IMR-90 (cell line): Measurements from ENCODE around the gene PBX3. TPM values are rescaled to one million over a fixed set of nuclear protein-coding genes. Genes with fewer than 3 reads are reported as not detected.

Experiments
- ATAC-seq: fragments of 200-7000 bp; cut with Tn5 transposase; 2 replicates; pipeline ENCODE4 v1.9.1; 2020; ENCODE audit warnings: low read depth, mild to moderate bottlenecking, moderate library complexity
- BruUV-seq: library from RNA; stranded (reverse); fragments of 400-500 nt; replicated peaks from 2 replicates; lab custom pipeline; 2021; lab: Mats Ljungman, UMichigan
- CTCF ChIA-PET: fragments of 300-600 bp; formaldehyde crosslinking; extraction: SDS; loops from one replicate; lab custom pipeline; 2021; ENCODE audit warnings: antibody characterized with exemption; lab: Yijun Ruan, JAX
- POLR2A ChIA-PET: fragments of 300-600 bp; sonication (Branson Sonifier 250); formaldehyde crosslinking; loops from one replicate; lab custom pipeline; 2022; ENCODE audit warnings: antibody characterized with exemption; ENCODE audit not compliant: unreplicated experiment; lab: Charles Lee
- DNase-seq: peaks from one replicate; pipeline ENCODE4 v3.0.0; 2013
- H2AFZ ChIP-seq: replicated peaks from 2 replicates; pipeline ENCODE3; 2013; ENCODE audit warnings: low read length, mild to moderate bottlenecking; ENCODE audit not compliant: poor library complexity
- H2AK5ac ChIP-seq: 2 replicates; pipeline ENCODE4 v1.6.1; 2013; ENCODE audit warnings: low read depth, low read length, inconsistent platforms
- H2AK9ac ChIP-seq: replicated peaks from 2 replicates; pipeline ENCODE3; 2013; ENCODE audit warnings: mild to moderate bottlenecking, low read depth, low read length, moderate library complexity; ENCODE audit not compliant: poor library complexity
- H2BK120ac ChIP-seq: 2 replicates; pipeline ENCODE4 v1.6.1; 2013; ENCODE audit warnings: low read depth, low read length, inconsistent platforms
- H2BK15ac ChIP-seq: 3 replicates; pipeline ENCODE4 v1.6.1; 2013; ENCODE audit warnings: low read depth, low read length, inconsistent platforms
- H2BK20ac ChIP-seq: 2 replicates; pipeline ENCODE4 v1.6.1; 2013; ENCODE audit warnings: low read depth, mild to moderate bottlenecking, inconsistent platforms, low read length, moderate library complexity
- H2BK5ac ChIP-seq: 2 replicates; pipeline ENCODE4 v1.6.1; 2013; ENCODE audit warnings: mild to moderate bottlenecking, low read depth, low read length, inconsistent platforms; ENCODE audit not compliant: poor library complexity, severe bottlenecking
- H3K14ac ChIP-seq: replicated peaks from 2 replicates; pipeline ENCODE4 v1.6.1; 2013; ENCODE audit warnings: low read depth, low read length, inconsistent platforms
- H3K18ac ChIP-seq: 2 replicates; pipeline ENCODE4 v1.6.1; 2013; ENCODE audit warnings: low read depth, low read length, control low read depth
- H3K23ac ChIP-seq: 2 replicates; pipeline ENCODE4 v1.6.1; 2013; ENCODE audit warnings: low read depth, low read length, inconsistent platforms
- H3K27ac ChIP-seq: 2 replicates; pipeline ENCODE4 v1.5.1; 2013; ENCODE audit warnings: mild to moderate bottlenecking, control low read depth, low read length; ENCODE audit not compliant: insufficient read depth
- H3K27me3 ChIP-seq: 2 replicates; pipeline ENCODE4 v1.6.1; 2013; ENCODE audit warnings: low read length; ENCODE audit not compliant: control insufficient read depth, insufficient read depth
- H3K36me3 ChIP-seq: 2 replicates; pipeline ENCODE4 v1.6.1; 2013; ENCODE audit warnings: low read length, mixed read lengths; ENCODE audit not compliant: control insufficient read depth, insufficient read depth
- H3K4ac ChIP-seq: 2 replicates; pipeline ENCODE4 v1.6.1; 2013; ENCODE audit warnings: low read depth, low read length, inconsistent platforms
- H3K4me1 ChIP-seq: 2 replicates; pipeline ENCODE4 v1.6.1; 2013; ENCODE audit warnings: low read length, mixed read lengths; ENCODE audit not compliant: control insufficient read depth, insufficient read depth
- H3K4me2 ChIP-seq: 2 replicates; pipeline ENCODE4 v1.6.1; 2013; ENCODE audit warnings: low read depth, mild to moderate bottlenecking, control low read depth, low read length, moderate library complexity
- H3K4me3 ChIP-seq: 2 replicates; pipeline ENCODE4 v1.5.1; 2013; ENCODE audit warnings: low read depth, mild to moderate bottlenecking, control low read depth, low read length, moderate library complexity; ENCODE audit not compliant: insufficient read depth
- H3K56ac ChIP-seq: 2 replicates; pipeline ENCODE4 v1.6.1; 2013; ENCODE audit warnings: low read length, inconsistent platforms; ENCODE audit not compliant: insufficient read depth; ENCODE audit errors: extremely low read depth
- H3K79me1 ChIP-seq, 2 experiments: 2 replicates each; pipeline ENCODE4 v1.6.1; 2013; ENCODE audit warnings: low read length in 2 of 2, inconsistent platforms in 1 of 2, low read depth in 1 of 2
- H3K9ac ChIP-seq: 2 replicates; pipeline ENCODE4 v1.6.1; 2013; ENCODE audit warnings: low read depth, low read length, control low read depth
- H3K9me1 ChIP-seq: 2 replicates; pipeline ENCODE4 v1.6.1; 2013; ENCODE audit warnings: low read length, inconsistent platforms; ENCODE audit not compliant: insufficient read depth
- H3K9me3 ChIP-seq: 2 replicates; pipeline ENCODE4 v1.6.1; 2013; ENCODE audit warnings: low read length; ENCODE audit not compliant: control insufficient read depth, insufficient read depth
- H4K20me1 ChIP-seq: 2 replicates; pipeline ENCODE4 v1.6.1; 2013; ENCODE audit warnings: low read length, inconsistent platforms; ENCODE audit not compliant: insufficient read depth
- H4K5ac ChIP-seq: 2 replicates; pipeline ENCODE4 v1.6.1; 2013; ENCODE audit warnings: mild to moderate bottlenecking, low read depth, low read length, control low read depth
- H4K8ac ChIP-seq, 2 experiments: 2 replicates each; pipeline ENCODE4 v1.6.1; 2013; ENCODE audit warnings: low read depth in 2 of 2, low read length in 2 of 2, control low read depth in 1 of 2, inconsistent platforms in 1 of 2
- H4K91ac ChIP-seq: 2 replicates; pipeline ENCODE4 v1.6.1; 2013; ENCODE audit warnings: low read depth, low read length, inconsistent platforms; ENCODE audit not compliant: insufficient read depth
- BHLHE40 ChIP-seq: fragments of 150-350 bp; IDR thresholded peaks from 2 replicates; pipeline ENCODE4 v1.6.1; 2016; ENCODE audit warnings: mild to moderate bottlenecking, low read depth, low read length
- CEBPB ChIP-seq: IDR thresholded peaks from 2 replicates; pipeline ENCODE4 v1.6.1; 2012; ENCODE audit warnings: low read depth, low read length, improper control_type of control experiment
- CHD1 ChIP-seq: IDR thresholded peaks from 2 replicates; pipeline ENCODE4 v1.6.1; 2012; ENCODE audit warnings: low read depth, low read length, improper control_type of control experiment
- FOS ChIP-seq: fragments of 150-350 bp; IDR thresholded peaks from 2 replicates; pipeline ENCODE4 v1.6.1; 2016; ENCODE audit warnings: low read depth, low read length
- MAFK ChIP-seq: IDR thresholded peaks from 2 replicates; pipeline ENCODE4 v1.6.1; 2012; ENCODE audit warnings: low read depth, low read length, improper control_type of control experiment
- MAZ ChIP-seq: IDR thresholded peaks from 2 replicates; pipeline ENCODE4 v1.6.1; 2012; ENCODE audit warnings: low read depth, mild to moderate bottlenecking, low read length, improper control_type of control experiment, moderate library complexity, borderline replicate concordance
- NFE2L2 ChIP-seq: fragments of 150-350 bp; IDR thresholded peaks from 2 replicates; pipeline ENCODE4 v1.6.1; 2016; ENCODE audit warnings: low read depth, mild to moderate bottlenecking, low read length
- RAD21 ChIP-seq: IDR thresholded peaks from 2 replicates; pipeline ENCODE4 v1.6.1; 2012; ENCODE audit warnings: low read length, improper control_type of control experiment
- RCOR1 ChIP-seq: IDR thresholded peaks from 2 replicates; pipeline ENCODE4 v1.6.1; 2012; ENCODE audit warnings: mild to moderate bottlenecking, low read length, improper control_type of control experiment; ENCODE audit not compliant: insufficient replicate concordance
- RFX5 ChIP-seq: IDR thresholded peaks from 2 replicates; pipeline ENCODE4 v1.8.0; 2012; ENCODE audit warnings: low read depth, mild to moderate bottlenecking, low read length, moderate library complexity
- SMC3 ChIP-seq: fragments of 150-350 bp; IDR thresholded peaks from 2 replicates; pipeline ENCODE4 v1.6.1; 2016; ENCODE audit warnings: low read depth, mild to moderate bottlenecking, antibody characterized with exemption, low read length, moderate library complexity
- WGBS, 2 experiments: methylation state at CpG; one replicate each; pipeline versions ENCODE4 v1.1.5 to v1.1.7; 2013; ENCODE audit warnings: missing lambda C conversion rate in 2 of 2; ENCODE audit not compliant: insufficient read length in 1 of 2; ENCODE audit errors: extremely low coverage in 2 of 2; 5-methylcytosine and 5-hydroxymethylcytosine counted together
- dilution Hi-C: fragments of 300-500 bp; cut with HindIII; formaldehyde crosslinking; loops from one replicate; pipeline ENCODE4 v1.14.3; 2018; ENCODE audit warnings: low sequenced_read_pairs; ENCODE audit not compliant: unreplicated experiment
- in situ Hi-C: fragments of 300-500 bp; cut with MboI; formaldehyde crosslinking; loops from 3 replicates; pipeline ENCODE4 v1.14.3; 2019; ENCODE audit warnings: low sequenced_read_pairs, inconsistent platforms, mixed read lengths
- intact Hi-C: fragments of 100-400 bp; cut with micrococcal nuclease; formaldehyde crosslinking; loops from 2 replicates; pipeline ENCODE4 v1.10.0; 2022
- polyA plus RNA-seq, 3 experiments: library from polyadenylated mRNA; depleted of rRNA; stranded (reverse); fragments of >200 nt; gene quantifications; 2 replicates each; pipeline ENCODE4 v1.2.3, GENCODE V29; 2012; ENCODE audit warnings: low replicate concordance in 1 of 3
- total RNA-seq: library from RNA; depleted of rRNA; stranded (reverse); fragments of >200 nt; gene quantifications from 2 replicates; pipeline ENCODE4 v1.2.3, GENCODE V29; 2012
- TF ChIP-seq, protein P1 (sequence below): conservative IDR thresholded peaks from 2 replicates; pipeline ENCODE4 v1.5.1; 2012; ENCODE audit warnings: mild to moderate bottlenecking, low read depth, low read length, improper control_type of control experiment
- TF ChIP-seq, protein P2 (sequence below): fragments of 150-350 bp; IDR thresholded peaks from 2 replicates; pipeline ENCODE4 v1.6.1; 2017; ENCODE audit warnings: mild to moderate bottlenecking, antibody characterized with exemption, low read length, low read depth

The PBX3 gene
- total and polyA plus RNA-seq, 2 of the 4 experiments (the other 2 are of a cell fraction) = 12.0 to 15.6 TPM

DNA sequence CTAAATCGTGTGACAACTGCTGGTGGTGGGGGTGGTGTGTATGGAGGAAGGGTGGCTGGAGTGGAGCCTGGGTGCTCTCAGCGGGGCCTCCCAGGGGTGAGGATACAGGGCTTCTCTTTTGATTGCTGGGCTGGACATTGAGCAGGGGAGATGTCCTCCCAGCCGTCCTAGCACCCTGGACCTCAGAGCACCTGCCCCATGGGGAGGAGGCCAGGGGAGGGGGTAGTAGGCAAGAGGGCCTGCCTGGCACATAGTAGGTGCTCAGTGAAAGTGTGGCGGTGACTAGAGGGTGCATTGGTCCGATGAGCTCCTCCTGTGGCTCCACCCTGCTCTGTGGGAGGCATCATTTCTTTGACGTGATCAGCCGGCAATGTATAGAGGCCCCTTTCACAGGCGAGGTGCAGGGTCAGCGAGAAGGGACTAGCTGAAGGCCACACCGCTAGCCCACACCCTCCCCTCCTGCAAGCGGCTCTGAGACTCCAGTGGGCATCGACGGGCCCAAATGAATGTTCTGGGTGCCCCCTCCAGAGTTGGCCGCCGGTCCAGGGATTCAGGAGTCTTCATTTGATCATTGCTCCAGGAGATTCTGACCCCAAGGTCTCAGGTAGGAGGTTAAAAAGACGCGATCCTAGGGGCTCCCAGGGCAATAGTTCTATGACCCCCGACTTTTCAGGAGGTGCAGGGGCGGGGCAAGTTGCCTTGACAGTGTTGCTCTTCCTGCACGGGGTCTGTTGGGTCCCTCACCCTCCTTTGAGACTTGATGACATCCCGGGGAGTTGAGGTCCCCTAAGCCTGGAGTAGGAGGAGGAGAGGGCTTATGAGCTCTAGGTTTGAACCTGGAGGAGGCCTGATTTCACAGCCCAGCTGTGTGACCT, 255.5 kb downstream of the PBX3 start:
- no peak overlapping the region for H2BK120ac ChIP-seq
- H3K4me1 ChIP-seq = no peaks in the 10 kb centered on the region
- H3K27me3 ChIP-seq = peaks cover 9% of the 10 kb centered on the region
- ChIA-PET CTCF (no interaction called here), POLR2A (no interaction called here)
- no peak overlapping the region for H4K8ac ChIP-seq
- no peak overlapping the region for H2BK15ac ChIP-seq
- in situ Hi-C loops = no loop called here
- no peak overlapping the region for H2BK5ac ChIP-seq
- H3K4ac ChIP-seq = no peak overlapping the region
- no peak overlapping the region for H3K4me3 ChIP-seq
- H3K79me1 ChIP-seq = no peaks in the 10 kb centered on the region
- dilution Hi-C loops = no loop called here
- no peaks in the 10 kb centered on the region for H4K20me1 ChIP-seq
- no TSS peak for BruUV-seq
- no peak overlapping the region for H3K9ac ChIP-seq
- H3K9me3 ChIP-seq = peaks cover 11% of the 10 kb centered on the region
- no peak overlapping the region for H3K23ac ChIP-seq
- H2AFZ ChIP-seq = no peak overlapping the region
- no peak overlapping the region for H4K91ac ChIP-seq
- H2BK20ac ChIP-seq = no peak overlapping the region
- 67% methylated on average over 10 of the region's 21 CpGs; no CpG with 5 or more reads in 1 of the 2 experiments for WGBS, 2 experiments
- no peak overlapping the region for H2AK9ac ChIP-seq
- intact Hi-C loops = no loop called here
- H3K36me3 ChIP-seq = no peaks in the 10 kb centered on the region
- H2AK5ac ChIP-seq = no peak overlapping the region
- no peak overlapping the region for H3K18ac ChIP-seq
- no peak overlapping the region for H3K27ac ChIP-seq
- no peak overlapping the region for H4K5ac ChIP-seq
- H3K4me2 ChIP-seq = no peak overlapping the region
- no peak for TF ChIP-seq CHD1
- TF ChIP-seq RFX5 = no peak
- no peak for TF ChIP-seq MAZ
- TF ChIP-seq FOS = no peak
- TF ChIP-seq RCOR1 = no peak
- no peak for TF ChIP-seq SMC3
- TF ChIP-seq NFE2L2 = no peak
- no peak for TF ChIP-seq MAFK
- no peak for TF ChIP-seq RAD21
- TF ChIP-seq, protein P1, sequence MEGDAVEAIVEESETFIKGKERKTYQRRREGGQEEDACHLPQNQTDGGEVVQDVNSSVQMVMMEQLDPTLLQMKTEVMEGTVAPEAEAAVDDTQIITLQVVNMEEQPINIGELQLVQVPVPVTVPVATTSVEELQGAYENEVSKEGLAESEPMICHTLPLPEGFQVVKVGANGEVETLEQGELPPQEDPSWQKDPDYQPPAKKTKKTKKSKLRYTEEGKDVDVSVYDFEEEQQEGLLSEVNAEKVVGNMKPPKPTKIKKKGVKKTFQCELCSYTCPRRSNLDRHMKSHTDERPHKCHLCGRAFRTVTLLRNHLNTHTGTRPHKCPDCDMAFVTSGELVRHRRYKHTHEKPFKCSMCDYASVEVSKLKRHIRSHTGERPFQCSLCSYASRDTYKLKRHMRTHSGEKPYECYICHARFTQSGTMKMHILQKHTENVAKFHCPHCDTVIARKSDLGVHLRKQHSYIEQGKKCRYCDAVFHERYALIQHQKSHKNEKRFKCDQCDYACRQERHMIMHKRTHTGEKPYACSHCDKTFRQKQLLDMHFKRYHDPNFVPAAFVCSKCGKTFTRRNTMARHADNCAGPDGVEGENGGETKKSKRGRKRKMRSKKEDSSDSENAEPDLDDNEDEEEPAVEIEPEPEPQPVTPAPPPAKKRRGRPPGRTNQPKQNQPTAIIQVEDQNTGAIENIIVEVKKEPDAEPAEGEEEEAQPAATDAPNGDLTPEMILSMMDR = no peak
- TF ChIP-seq CEBPB = no peak
- TF ChIP-seq, protein P2, sequence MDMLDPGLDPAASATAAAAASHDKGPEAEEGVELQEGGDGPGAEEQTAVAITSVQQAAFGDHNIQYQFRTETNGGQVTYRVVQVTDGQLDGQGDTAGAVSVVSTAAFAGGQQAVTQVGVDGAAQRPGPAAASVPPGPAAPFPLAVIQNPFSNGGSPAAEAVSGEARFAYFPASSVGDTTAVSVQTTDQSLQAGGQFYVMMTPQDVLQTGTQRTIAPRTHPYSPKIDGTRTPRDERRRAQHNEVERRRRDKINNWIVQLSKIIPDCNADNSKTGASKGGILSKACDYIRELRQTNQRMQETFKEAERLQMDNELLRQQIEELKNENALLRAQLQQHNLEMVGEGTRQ = no peak
- no peak for TF ChIP-seq BHLHE40
- DNase-seq (no peak), ATAC-seq (no peak)
- H3K9me1 ChIP-seq = no peaks in the 10 kb centered on the region
- no peak overlapping the region for H3K56ac ChIP-seq
- no peak overlapping the region for H3K14ac ChIP-seq
